Spinal cord (tissue), 10 donors: Measurements from ENCODE around the gene S100A4. TPM values are rescaled to one million over a fixed set of nuclear protein-coding genes. Genes with fewer than 3 reads are reported as not detected.
"Not testable (repeated sequence)": the region's sequence is repeated elsewhere in the genome, so short reads cannot be mapped to it uniquely, and the experiment has no call there.

ENCODE experiments used
- DNase-seq, 6 donors: peaks; one replicate each; pipeline versions ENCODE4 v3.0.0 to v3.0.0-alpha.2; 2013 to 2015; ENCODE audit warnings: low spot score in 6 of 6, low read depth in 4 of 6
- H3K27ac ChIP-seq: one replicate; pipeline ENCODE4 v1.5.1; 2013; ENCODE audit warnings: low read depth, low read length, control low read depth
- H3K27me3 ChIP-seq: one replicate; pipeline ENCODE4 v1.6.1; 2013; ENCODE audit warnings: low read length; ENCODE audit not compliant: control insufficient read depth, insufficient read depth
- H3K36me3 ChIP-seq: one replicate; pipeline ENCODE4 v1.6.1; 2013; ENCODE audit warnings: low read length; ENCODE audit not compliant: control insufficient read depth, insufficient read depth
- H3K4me1 ChIP-seq: one replicate; pipeline ENCODE4 v1.6.1; 2013; ENCODE audit warnings: low read length; ENCODE audit not compliant: control insufficient read depth, insufficient read depth
- H3K4me3 ChIP-seq: one replicate; pipeline ENCODE4 v1.5.1; 2013; ENCODE audit warnings: low read depth, low read length, control low read depth
- H3K9me3 ChIP-seq: one replicate; pipeline ENCODE4 v1.6.1; 2013; ENCODE audit warnings: low read length; ENCODE audit not compliant: control insufficient read depth, insufficient read depth
- WGBS: methylation state at CpG from one replicate; pipeline ENCODE4 v1.1.5; 2013; ENCODE audit warnings: missing lambda C conversion rate; ENCODE audit not compliant: insufficient coverage; 5-methylcytosine and 5-hydroxymethylcytosine counted together
- polyA plus RNA-seq, 2 donors: library from polyadenylated mRNA; unstranded; fragments of 120-200 nt; gene quantifications; one replicate each; pipeline ENCODE4 v1.2.1, GENCODE V29; 2013; ENCODE audit not compliant: insufficient read length in 2 of 2
- total RNA-seq, 2 donors: library from RNA; depleted of rRNA in 1 of 2; stranded (reverse); fragments of 120-200 nt in 1 of 2; fragments of >200 nt in 1 of 2; gene quantifications; one replicate each; pipeline versions ENCODE4 v1.2.3 to v1.2.4, GENCODE V29; 2013 to 2014
- donor health status: healthy.

S100A4 gene
- total and polyA plus RNA-seq, 4 donors: 6.0 to 38.2 (median 19.5) TPM

DNA sequence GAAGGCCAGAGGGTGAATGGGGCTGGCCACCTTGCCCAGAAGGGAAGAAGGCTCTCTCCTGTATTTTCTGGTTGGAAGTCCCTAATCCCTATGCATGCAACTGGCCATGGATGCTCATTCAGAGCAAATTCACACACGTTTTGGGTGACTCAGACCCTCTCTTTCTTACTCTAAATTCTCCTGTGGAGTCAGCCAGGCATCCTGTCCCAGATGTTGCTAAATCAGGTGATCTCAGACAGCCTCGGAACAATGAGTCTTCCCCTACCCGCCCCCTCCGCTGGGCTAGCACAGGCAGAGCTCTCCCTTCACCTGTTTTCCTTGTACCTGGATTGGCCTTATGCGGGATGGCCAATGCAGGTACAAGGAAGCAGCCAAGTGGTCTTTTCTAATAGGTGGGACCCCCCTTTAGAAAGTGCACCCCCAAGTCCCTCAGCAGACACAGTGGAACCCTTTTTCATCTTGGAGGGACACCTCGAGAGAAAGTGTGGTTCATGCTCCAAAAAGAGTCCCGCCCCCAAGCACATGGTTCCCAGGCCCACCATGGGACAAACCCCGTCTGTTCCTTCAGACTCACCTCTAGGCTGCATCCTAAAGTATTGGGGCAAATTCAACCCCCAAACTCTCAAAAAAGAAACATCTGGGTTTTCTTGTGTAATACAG, 18.5 kb downstream of the S100A4 start:
- H3K27ac ChIP-seq: no peak overlapping the region
- H3K4me3 ChIP-seq: no peak overlapping the region
- no peaks in the 10 kb centered on the region for H3K27me3 ChIP-seq
- no peaks in the 10 kb centered on the region for H3K36me3 ChIP-seq
- no peak for DNase-seq
- H3K4me1 ChIP-seq: peaks cover 4% of the 10 kb centered on the region
- WGBS: 85% methylated on average over 8 of the region's 8 CpGs
- no peaks in the 10 kb centered on the region for H3K9me3 ChIP-seq

DNA sequence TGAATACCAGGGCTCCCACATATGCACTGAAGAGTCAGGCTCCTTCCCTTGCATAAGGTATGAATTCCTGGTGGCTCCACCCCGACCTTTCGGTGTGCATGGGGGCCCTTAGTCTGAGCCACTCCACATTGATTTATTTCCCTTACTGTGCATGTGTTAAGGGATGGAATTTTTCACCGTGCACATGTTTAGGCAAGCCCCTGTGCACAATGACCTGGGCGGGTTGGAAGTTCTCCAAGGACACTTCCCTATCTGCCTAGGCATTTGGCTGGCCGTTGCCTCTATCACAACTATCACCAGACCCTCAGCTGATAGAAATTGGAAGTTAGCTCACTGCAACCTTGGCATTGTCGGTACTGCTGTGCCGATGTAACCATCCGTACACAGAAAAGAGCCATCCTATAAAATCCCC, 19.5 kb downstream of the S100A4 start:
- H3K4me3 ChIP-seq: no peak overlapping the region
- peaks cover 4% of the 10 kb centered on the region for H3K4me1 ChIP-seq
- no peaks in the 10 kb centered on the region for H3K36me3 ChIP-seq
- H3K27me3 ChIP-seq: no peaks in the 10 kb centered on the region
- no peak overlapping the region for H3K27ac ChIP-seq
- 63% methylated on average over 5 of the region's 8 CpGs for WGBS
- peak in 1 of 6 donors; percentile 9 for DNase-seq
- H3K9me3 ChIP-seq: no peaks in the 10 kb centered on the region

- Histone ChIP-seq H3K27me3 (no peaks in the 10 kb centered on the region), H3K36me3 (no peaks in the 10 kb centered on the region), H3K9me3 (no peaks in the 10 kb centered on the region), H3K4me1 (peaks cover 4% of the 10 kb centered on the region), H3K27ac (no peak overlapping the region), H3K4me3 (no peak overlapping the region)
- peak in 1 of 6 donors; percentile 34 for DNase-seq
- WGBS: no CpG with 5 or more reads among the region's 3 CpGs
Measured at GRCh38 chr1:153525088-153525728, 20.4 kb downstream of the S100A4 start.

DNA sequence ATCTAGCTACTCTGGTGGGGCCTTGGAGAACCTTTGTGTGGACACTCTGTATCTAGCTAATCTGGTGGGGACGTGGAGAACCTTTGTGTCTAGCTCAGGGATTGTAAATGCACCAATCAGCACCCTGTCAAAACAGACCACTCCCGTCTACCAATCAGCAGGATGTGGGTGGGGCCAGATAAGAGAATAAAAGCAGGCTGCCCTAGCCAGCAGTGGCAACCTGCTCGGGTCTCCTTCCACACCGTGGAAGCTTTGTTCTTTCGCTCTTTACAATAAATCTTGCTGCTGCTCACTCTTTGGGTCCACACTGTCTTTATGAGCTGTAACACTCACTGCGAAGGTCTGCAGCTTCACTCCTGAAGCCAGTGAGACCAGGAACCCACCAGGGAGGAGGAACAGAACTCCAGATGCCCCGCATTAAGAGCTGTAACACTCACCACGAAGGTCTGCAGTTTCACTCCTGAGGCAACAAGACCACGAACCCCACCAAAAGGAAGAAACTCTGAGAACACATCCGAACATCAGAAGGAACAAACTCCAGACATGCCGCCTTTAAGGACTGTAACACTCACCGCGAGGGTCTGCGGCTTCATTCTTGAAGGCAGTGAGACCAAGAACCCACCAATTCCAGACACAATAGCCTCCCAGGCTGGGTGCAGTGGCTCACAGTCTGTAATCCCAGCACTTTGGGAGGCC, 23.1 kb downstream of the S100A4 start:
- not testable (repeated sequence) for H3K4me3 ChIP-seq, DNase-seq, H3K27me3 ChIP-seq, H3K9me3 ChIP-seq, H3K27ac ChIP-seq, H3K36me3 ChIP-seq, H3K4me1 ChIP-seq
- 77% methylated on average over 13 of the region's 14 CpGs for WGBS

GRCh38 chr1:153521808-153522207, 23.8 kb downstream of the S100A4 start:
- not testable (repeated sequence) for DNase-seq, H3K36me3 ChIP-seq, H3K4me1 ChIP-seq, H3K27me3 ChIP-seq, H3K27ac ChIP-seq, H3K9me3 ChIP-seq, H3K4me3 ChIP-seq
- WGBS: 93% methylated on average over 37 of the region's 37 CpGs

GRCh38 chr1:153520818-153521476, 24.7 kb downstream of the S100A4 start:
- no peak overlapping the region for H3K4me3 ChIP-seq
- no peak for DNase-seq
- 78% methylated on average over 1 of the region's 4 CpGs for WGBS
- H3K4me1 ChIP-seq: no peaks in the 10 kb centered on the region
- H3K27me3 ChIP-seq: no peaks in the 10 kb centered on the region
- H3K9me3 ChIP-seq: no peaks in the 10 kb centered on the region
- no peak overlapping the region for H3K27ac ChIP-seq
- no peaks in the 10 kb centered on the region for H3K36me3 ChIP-seq

DNA sequence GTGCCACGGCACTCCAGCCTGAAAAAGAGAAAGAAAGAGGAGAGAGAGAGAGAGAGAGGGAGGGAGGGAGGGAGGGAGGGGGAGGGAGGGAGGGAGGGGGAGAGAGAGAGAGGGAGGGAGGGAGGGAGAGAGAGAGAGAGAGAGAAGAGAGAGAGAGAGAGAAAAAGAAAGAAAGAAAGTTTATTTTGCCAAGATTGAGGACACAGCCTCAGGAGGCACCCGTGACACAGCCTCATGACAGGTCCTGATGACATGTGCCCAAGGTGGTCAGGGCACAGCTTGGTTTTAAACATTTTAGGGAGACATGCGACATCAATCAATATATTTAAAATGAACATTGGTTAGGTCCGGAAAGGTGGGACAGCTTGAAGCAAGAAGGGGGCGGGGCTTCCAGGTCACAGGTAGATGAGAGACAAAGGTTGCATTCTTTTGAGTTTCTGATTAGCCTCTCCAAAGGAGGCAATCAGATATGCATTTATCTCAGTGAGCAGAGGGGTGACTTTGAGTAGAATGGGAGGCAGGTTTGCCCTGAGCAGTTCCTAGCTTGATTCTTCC, 25.4 kb downstream of the S100A4 start:
- H3K4me3 ChIP-seq, H3K36me3 ChIP-seq, H3K4me1 ChIP-seq, H3K27ac ChIP-seq, H3K27me3 ChIP-seq, H3K9me3 ChIP-seq, DNase-seq: not testable (repeated sequence)
- 100% methylated on average over 3 of the region's 5 CpGs for WGBS

DNA sequence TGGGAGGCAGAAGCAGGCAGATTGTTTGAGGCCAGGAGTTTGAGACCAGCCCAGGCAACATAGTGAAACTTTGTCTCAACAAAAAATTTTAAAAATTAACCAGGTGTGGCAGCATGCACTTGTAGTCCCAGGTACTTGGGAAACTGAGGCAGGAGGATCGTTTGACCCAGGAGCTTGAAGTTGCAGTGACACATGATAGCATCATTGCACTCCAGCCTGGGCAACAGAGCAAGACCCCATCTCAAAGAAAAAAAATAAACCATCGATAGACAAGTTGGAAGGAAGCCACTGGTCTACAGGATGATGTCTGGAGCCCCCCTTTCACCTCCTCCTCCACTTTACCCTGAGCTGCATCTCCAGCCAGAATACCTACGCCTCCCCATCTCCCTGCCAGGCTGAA, 26.4 kb downstream of the S100A4 start:
- no peak overlapping the region for H3K27ac ChIP-seq
- H3K27me3 ChIP-seq: no peaks in the 10 kb centered on the region
- H3K4me3 ChIP-seq: no peak overlapping the region
- 100% methylated on average over 1 of the region's 3 CpGs for WGBS
- H3K9me3 ChIP-seq: no peaks in the 10 kb centered on the region
- no peaks in the 10 kb centered on the region for H3K36me3 ChIP-seq
- DNase-seq: no peak
- no peaks in the 10 kb centered on the region for H3K4me1 ChIP-seq

GRCh38 chr1:153515504-153516394, 29.9 kb downstream of the S100A4 start:
- 62% methylated on average over 7 of the region's 8 CpGs for WGBS
- no peak for DNase-seq
- Histone ChIP-seq H3K4me1 (peaks cover 3% of the 10 kb centered on the region), H3K27ac (no peak overlapping the region), H3K9me3 (no peaks in the 10 kb centered on the region), H3K36me3 (no peaks in the 10 kb centered on the region), H3K4me3 (no peak overlapping the region), H3K27me3 (no peaks in the 10 kb centered on the region)
